Fibroblast of pulmonary artery (primary cell): Measurements from ENCODE around the gene STX16.

Experiments
- DNase-seq: peaks from one replicate; pipeline ENCODE4 v3.0.0-alpha.2; 2010; ENCODE audit warnings: low read depth
- H3K4me3 ChIP-seq: replicated peaks from 2 replicates; pipeline ENCODE4 v1.5.1; 2011; ENCODE audit warnings: low read depth, mild to moderate bottlenecking, control low read depth, low read length, moderate library complexity
- TF ChIP-seq, protein P1 (sequence below): IDR thresholded peaks from 2 replicates; pipeline ENCODE4 v1.5.1; 2011; ENCODE audit warnings: mild to moderate bottlenecking, control low read depth, low read length, inconsistent platforms; ENCODE audit errors: missing control alignments

Gene STX16

DNA sequence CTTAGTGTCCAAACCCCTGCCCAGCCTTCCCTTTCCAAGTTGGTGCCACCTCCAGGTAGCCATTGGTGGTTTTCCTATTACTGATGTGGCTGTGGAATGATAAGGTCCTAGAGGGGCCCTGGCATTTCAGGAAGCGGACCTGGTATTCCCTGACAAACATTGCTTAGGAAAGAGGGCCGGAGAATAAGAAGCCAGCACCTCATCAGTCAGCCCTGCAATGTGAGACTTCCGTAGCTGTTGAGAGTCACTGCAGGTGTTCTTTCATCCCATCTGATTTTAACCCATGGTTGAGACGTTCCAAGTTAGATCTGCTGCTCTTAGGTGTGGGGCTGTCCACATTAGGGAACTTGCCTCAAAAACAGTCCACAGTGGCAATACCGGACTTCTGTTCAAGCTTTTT is 26.7 kb downstream of the STX16 start:
- no peak for DNase-seq
- no peak overlapping the region for H3K4me3 ChIP-seq
- TF ChIP-seq, protein P1, sequence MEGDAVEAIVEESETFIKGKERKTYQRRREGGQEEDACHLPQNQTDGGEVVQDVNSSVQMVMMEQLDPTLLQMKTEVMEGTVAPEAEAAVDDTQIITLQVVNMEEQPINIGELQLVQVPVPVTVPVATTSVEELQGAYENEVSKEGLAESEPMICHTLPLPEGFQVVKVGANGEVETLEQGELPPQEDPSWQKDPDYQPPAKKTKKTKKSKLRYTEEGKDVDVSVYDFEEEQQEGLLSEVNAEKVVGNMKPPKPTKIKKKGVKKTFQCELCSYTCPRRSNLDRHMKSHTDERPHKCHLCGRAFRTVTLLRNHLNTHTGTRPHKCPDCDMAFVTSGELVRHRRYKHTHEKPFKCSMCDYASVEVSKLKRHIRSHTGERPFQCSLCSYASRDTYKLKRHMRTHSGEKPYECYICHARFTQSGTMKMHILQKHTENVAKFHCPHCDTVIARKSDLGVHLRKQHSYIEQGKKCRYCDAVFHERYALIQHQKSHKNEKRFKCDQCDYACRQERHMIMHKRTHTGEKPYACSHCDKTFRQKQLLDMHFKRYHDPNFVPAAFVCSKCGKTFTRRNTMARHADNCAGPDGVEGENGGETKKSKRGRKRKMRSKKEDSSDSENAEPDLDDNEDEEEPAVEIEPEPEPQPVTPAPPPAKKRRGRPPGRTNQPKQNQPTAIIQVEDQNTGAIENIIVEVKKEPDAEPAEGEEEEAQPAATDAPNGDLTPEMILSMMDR: no peak

DNA sequence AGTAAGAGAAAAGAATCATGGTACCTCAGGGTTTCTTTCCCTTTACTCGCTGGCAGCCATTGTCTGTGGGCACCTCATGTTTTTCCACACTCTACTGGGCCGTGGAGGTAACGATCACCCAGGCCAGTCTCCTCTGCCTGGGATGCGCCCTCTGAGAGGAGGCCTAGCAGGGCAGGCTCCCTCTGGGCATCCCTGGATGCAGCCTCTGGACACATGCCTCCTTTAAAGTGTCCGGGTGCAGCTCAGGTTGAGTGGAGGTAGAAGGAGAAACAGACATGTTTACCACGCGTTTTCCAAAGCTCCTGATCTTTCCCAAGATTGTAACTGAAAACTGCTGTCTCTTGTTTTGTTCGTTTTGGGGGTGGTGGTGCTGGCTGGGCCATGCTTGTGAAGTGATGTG is 27.7 kb downstream of the STX16 start:
- no peak overlapping the region for H3K4me3 ChIP-seq
- TF ChIP-seq, protein P1: no peak
- DNase-seq: no peak

DNA sequence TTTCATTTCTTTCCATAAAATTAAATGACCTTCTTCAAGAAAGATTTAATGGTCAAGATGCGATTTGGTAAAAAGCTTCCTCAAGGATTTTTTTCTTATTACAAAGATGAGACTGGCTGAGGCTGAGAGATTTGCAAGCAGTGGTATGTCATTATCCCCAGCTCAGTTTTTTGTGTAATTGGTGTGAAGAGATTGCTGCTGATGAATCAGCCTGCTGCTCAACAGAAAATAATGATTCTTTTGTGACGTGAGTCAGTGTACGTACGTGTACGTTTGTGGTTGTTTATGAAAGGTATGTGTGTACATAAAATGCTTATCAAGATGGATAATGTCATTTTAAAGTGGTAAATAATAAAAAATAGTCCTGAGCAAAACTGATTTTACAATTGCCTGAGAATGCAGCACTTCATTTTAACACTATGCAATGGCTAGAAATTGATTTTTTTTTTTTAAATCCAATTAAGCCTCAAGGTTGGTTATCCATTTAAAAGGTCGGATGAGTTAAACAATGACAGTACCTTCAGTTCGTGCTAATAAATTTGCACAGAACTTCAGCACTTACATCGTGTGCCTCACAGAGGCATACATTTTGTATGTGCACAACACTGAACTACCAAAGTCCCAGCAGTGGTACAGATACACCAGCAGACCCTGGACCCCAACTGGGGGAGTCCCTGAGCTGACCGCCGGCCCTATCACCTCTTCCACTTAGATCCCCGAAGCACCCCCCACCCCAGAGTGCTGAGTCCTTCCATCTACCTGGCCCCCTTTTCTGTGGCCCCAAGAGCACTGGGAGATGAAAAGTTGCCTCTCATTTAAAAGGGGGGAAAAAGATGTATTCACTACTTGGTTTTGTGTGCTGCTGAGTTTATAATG is 31.8 kb downstream of the STX16 start:
- TF ChIP-seq, protein P1: no peak

DNA sequence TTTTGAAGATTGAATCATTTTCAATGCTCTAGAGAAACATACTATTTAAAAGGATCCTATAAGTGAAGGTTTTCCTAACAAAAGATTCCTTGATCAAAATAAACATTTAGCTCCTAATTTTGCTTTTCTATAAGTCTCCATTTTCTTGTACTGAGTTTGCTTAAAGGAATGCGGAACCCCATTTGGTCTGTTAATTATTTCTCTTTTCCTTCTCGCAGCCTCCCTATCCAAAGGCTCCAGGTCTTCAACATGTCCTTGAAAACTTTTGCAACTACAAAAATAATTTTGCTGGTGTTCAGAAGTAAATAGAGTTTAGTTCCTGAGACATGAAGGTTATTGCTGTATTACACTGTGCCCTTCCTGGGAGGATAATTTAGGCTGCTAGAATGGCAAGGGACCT is 33.2 kb downstream of the STX16 start:
- TF ChIP-seq, protein P1: no peak
- H3K4me3 ChIP-seq: no peak overlapping the region
- no peak for DNase-seq

More for the DNA sequence above, 31.8 kb downstream of the STX16 start:
- peak; percentile 27 for DNase-seq
- H3K4me3 ChIP-seq: no peak overlapping the region

DNA sequence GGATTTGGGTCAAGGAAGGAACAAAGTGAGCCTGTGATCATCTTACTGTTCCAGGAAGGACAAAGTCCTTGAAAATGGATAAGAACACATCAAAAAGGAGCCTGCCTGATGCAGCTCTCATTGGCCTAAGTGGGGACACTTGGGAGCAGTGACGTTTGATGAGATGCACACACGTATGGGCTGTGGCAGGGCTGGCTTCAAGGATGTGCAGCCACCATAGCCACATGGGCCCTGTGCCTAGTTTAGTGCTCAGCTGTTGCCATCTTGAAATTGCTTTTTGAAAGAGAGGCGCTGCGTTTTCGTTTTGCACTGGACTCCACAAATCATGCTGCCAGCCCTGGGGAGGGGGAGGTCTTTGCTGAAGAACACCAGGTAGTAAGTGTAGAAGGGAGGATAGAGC is 34.9 kb downstream of the STX16 start:
- H3K4me3 ChIP-seq: no peak overlapping the region
- TF ChIP-seq, protein P1: no peak
- no peak for DNase-seq

DNA sequence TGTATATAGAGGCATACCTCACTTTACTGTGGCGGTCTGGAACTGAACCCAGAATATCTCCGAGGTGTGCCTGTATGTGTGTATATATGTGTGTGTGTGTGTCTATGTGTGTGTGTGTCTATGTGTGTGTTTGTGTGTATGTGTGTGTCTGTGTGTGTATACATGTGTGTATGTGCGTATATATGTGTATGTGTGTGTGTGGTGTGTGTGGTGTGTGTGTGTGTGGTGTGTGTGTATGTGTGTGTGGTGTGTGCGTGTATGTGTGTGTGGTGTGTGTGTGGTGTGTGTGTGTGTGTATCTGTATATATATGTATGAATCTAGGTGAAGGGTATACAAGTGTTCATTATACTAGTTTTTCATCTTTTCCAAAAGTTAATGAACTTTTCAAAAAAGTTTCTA is 37.3 kb downstream of the STX16 start:
- TF ChIP-seq, protein P1: no peak
- DNase-seq: no peak
- H3K4me3 ChIP-seq: no peak overlapping the region

DNA sequence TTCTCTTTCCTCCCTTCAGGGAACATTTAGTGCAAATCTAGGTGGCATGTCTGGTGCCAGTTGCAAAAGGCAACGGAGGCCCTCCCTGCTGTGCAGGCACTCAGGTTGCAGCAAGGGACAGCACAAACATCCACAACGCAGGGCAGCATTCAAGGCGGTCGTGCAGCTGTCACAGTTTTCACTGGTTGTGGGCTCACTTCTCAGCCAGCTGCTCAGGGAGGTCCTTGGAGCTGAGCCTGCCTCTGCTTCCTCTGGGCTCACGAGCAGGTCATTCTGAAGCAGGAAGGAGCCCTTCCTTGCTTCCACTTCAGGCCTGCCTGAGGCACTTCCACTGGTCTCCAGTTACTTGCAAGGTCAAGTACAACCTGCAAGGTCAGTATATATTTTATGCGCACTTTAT is 37.8 kb downstream of the STX16 start:
- DNase-seq: peak; percentile 17
- H3K4me3 ChIP-seq: no peak overlapping the region
- TF ChIP-seq, protein P1: no peak
